Gastroesophageal sphincter (tissue), 3 donors: Measurements from ENCODE around the gene ANKRD9.

ENCODE experiments used
- CTCF ChIP-seq, 4 experiments: fragments of 200-600 bp in 2 of 4; fragments of 450-650 bp in 2 of 4; sonication (generic) in 1 of 4; IDR thresholded peaks; one replicate each; pipeline ENCODE4 v1.5.1; 2017 to 2019; ENCODE audit warnings: antibody characterized with exemption in 4 of 4, mild to moderate bottlenecking in 2 of 4, moderate library complexity in 2 of 4
- EP300 ChIP-seq: sonication (generic); formaldehyde crosslinking; IDR thresholded peaks from one replicate; pipeline ENCODE4 v1.6.1; 2017; ENCODE audit warnings: antibody characterized with exemption, mild to moderate bottlenecking
- POLR2A ChIP-seq, 2 donors: fragments of 450-650 bp; IDR thresholded peaks; one replicate each; pipeline ENCODE4 v1.6.1; 2017; ENCODE audit warnings: antibody characterized with exemption in 2 of 2, mild to moderate bottlenecking in 2 of 2, moderate library complexity in 1 of 2

GRCh38 chr14:102523200-102523568 is 13.6 kb upstream of the ANKRD9 start:
- no peak for TF ChIP-seq POLR2A (IDR thresholded peaks at IDR 0.05)
- no peak for TF ChIP-seq EP300
- no peak for TF ChIP-seq CTCF (IDR thresholded peaks at IDR 0.05)
